ENCODE results near the gene SNTA1.
A peak's percentile ranks its signal among the peaks of the same experiment; 100 is the strongest.

The SNTA1 gene

DNA sequence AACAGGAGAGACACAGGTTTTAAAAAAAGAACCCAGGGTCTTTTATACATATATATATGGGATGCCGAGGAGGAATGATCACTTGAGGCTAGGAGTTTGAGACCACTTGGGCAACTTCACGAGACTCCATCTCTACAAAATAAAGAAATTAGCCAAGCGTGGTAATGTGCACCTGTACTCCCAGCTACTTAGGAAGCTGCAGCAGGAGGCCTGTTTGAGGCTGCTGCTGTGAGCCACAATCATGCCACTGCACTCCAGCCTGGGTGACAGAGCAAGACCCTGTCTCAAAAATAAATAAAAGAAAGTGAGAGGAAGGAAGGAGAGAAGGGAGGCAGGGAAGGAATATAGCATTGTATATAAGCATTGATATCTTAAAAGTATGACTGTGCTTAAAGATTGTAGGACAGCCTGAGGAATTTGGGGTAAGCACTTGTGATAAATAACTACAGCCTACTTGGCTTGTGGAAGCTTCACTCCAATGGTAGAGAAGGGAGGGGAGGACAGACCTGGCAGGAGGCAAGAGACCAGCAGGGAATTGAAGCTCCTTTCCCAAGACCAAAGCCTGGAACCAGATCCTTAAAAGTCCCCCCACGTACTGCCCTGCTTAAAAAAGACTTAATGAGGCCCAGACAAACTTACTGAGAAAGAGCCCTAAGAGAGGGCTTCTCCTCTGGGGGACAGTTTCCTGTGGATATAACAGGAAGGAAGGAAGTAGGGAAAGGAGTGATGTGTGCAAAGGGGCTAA is 2.5 kb upstream of the SNTA1 start:
- Histone ChIP-seq H3K4me3 (replicated peaks; ENCODE audit: insufficient read depth, low read length) (no peak overlapping the region), H3K27me3 (ENCODE audit: insufficient read depth, poor library complexity, severe bottlenecking) (peaks cover 5% of the 10 kb centered on the region), H3K27ac (replicated peaks) (no peak overlapping the region)
- no peak for TF ChIP-seq GABPA (IDR thresholded peaks at IDR 0.05; ENCODE audit: low read depth)
- TF ChIP-seq, protein P1, sequence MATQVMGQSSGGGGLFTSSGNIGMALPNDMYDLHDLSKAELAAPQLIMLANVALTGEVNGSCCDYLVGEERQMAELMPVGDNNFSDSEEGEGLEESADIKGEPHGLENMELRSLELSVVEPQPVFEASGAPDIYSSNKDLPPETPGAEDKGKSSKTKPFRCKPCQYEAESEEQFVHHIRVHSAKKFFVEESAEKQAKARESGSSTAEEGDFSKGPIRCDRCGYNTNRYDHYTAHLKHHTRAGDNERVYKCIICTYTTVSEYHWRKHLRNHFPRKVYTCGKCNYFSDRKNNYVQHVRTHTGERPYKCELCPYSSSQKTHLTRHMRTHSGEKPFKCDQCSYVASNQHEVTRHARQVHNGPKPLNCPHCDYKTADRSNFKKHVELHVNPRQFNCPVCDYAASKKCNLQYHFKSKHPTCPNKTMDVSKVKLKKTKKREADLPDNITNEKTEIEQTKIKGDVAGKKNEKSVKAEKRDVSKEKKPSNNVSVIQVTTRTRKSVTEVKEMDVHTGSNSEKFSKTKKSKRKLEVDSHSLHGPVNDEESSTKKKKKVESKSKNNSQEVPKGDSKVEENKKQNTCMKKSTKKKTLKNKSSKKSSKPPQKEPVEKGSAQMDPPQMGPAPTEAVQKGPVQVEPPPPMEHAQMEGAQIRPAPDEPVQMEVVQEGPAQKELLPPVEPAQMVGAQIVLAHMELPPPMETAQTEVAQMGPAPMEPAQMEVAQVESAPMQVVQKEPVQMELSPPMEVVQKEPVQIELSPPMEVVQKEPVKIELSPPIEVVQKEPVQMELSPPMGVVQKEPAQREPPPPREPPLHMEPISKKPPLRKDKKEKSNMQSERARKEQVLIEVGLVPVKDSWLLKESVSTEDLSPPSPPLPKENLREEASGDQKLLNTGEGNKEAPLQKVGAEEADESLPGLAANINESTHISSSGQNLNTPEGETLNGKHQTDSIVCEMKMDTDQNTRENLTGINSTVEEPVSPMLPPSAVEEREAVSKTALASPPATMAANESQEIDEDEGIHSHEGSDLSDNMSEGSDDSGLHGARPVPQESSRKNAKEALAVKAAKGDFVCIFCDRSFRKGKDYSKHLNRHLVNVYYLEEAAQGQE (IDR thresholded peaks at IDR 0.05; ENCODE audit: insufficient replicate concordance, low read depth), result no peak
- TF ChIP-seq POLR2AphosphoS5 (IDR thresholded peaks at IDR 0.05; ENCODE audit: low read depth), result no peak
- TF ChIP-seq, protein P2, sequence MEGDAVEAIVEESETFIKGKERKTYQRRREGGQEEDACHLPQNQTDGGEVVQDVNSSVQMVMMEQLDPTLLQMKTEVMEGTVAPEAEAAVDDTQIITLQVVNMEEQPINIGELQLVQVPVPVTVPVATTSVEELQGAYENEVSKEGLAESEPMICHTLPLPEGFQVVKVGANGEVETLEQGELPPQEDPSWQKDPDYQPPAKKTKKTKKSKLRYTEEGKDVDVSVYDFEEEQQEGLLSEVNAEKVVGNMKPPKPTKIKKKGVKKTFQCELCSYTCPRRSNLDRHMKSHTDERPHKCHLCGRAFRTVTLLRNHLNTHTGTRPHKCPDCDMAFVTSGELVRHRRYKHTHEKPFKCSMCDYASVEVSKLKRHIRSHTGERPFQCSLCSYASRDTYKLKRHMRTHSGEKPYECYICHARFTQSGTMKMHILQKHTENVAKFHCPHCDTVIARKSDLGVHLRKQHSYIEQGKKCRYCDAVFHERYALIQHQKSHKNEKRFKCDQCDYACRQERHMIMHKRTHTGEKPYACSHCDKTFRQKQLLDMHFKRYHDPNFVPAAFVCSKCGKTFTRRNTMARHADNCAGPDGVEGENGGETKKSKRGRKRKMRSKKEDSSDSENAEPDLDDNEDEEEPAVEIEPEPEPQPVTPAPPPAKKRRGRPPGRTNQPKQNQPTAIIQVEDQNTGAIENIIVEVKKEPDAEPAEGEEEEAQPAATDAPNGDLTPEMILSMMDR (IDR thresholded peaks at IDR 0.05; ENCODE audit: insufficient read depth, low read length), result no peak
- TF ChIP-seq SPI1 (IDR thresholded peaks at IDR 0.05; ENCODE audit: borderline replicate concordance, low read depth), result no peak
- no peak for DNase-seq (ENCODE audit: low read depth in 1 of 2, low spot score in 1 of 2)

DNA sequence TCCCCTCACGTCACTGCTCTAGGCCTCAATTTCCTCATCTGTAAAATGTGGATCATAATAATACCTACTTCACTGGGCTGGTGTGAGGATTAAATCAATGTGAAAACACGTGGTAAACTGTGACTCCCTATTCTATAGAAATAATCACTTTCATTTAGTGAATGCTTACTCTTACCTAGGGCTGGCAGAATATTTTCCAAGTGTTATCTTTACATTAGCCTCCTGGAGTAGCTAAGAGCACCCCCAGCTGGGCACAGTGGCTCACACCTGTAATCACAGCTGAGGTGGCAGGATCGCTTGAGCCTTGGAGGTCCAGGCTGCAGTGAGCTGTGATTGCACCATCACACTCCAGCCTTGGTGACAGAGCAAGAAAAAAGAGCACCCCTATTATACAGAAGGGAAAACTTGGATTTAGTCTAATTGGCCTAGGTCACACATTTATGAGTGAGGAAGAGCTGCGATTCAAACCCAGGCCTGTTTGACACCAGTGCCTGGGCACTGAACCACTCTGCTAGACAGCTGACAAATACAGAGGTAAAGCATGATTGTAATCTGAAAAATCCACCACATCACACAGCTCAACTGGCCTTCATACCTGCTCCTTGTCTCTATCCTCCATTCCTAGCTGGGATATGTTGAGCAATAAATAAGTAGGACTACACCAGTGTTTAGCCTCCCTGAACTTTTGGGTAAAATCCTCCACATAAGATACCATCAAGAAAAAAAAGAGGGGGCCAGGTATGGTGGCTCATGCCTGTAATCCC is 1.4 kb upstream of the SNTA1 start:
- DNase-seq (ENCODE audit: low read depth in 1 of 2, low spot score in 1 of 2), result no peak
- Histone ChIP-seq H3K27me3 (ENCODE audit: insufficient read depth, poor library complexity, severe bottlenecking) (peaks cover 5% of the 10 kb centered on the region), H3K4me3 (replicated peaks; ENCODE audit: insufficient read depth, low read length) (no peak overlapping the region), H3K27ac (replicated peaks) (no peak overlapping the region)
- TF ChIP-seq GABPA (IDR thresholded peaks at IDR 0.05; ENCODE audit: low read depth), result no peak
- TF ChIP-seq, protein P2 (IDR thresholded peaks at IDR 0.05; ENCODE audit: insufficient read depth, low read length), result no peak
- TF ChIP-seq, protein P1 (IDR thresholded peaks at IDR 0.05; ENCODE audit: insufficient replicate concordance, low read depth), result no peak
- TF ChIP-seq POLR2AphosphoS5 (IDR thresholded peaks at IDR 0.05; ENCODE audit: low read depth), result no peak
- TF ChIP-seq SPI1 (IDR thresholded peaks at IDR 0.05; ENCODE audit: borderline replicate concordance, low read depth), result no peak

DNA sequence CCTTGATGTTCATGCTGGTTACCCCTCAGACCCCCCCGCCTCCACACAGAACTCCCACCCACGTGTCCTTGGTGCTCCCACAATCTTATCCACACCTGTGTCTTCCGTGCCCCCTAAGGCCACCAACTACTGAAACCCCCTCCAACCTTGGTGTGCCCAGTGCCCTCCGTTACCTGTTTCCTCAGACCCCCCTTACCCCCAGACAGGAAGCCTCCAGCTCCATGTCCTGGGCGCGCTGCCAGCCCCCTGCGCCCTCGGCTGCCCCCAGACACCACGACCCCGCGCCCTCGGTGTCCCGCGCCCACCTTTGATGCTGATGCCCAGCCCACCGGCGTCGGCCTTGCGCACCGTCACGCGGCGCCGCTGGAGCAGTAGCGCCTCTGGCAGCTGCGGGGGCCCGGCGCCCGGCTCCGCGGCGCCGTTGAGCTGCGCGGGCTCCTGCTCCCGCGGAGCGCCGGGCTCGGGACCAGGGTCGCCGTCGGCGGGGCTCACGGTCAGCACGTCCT is 504 bp downstream of the SNTA1 start:
- DNase-seq (ENCODE audit: low read depth in 1 of 2, low spot score in 1 of 2), result no peak
- Histone ChIP-seq H3K4me3 (replicated peaks; ENCODE audit: insufficient read depth, low read length) (peak overlapping the region; percentile 84), H3K27ac (replicated peaks) (no peak overlapping the region)

More for the DNA sequence above, 504 bp downstream of the SNTA1 start:
- H3K27me3 ChIP-seq (ENCODE audit: insufficient read depth, poor library complexity, severe bottlenecking), result peaks cover 5% of the 10 kb centered on the region
- no peak for TF ChIP-seq POLR2AphosphoS5 (IDR thresholded peaks at IDR 0.05; ENCODE audit: low read depth)
- TF ChIP-seq SPI1 (IDR thresholded peaks at IDR 0.05; ENCODE audit: borderline replicate concordance, low read depth), result no peak
- TF ChIP-seq, protein P1 (IDR thresholded peaks at IDR 0.05; ENCODE audit: insufficient replicate concordance, low read depth), result no peak
- no peak for TF ChIP-seq GABPA (IDR thresholded peaks at IDR 0.05; ENCODE audit: low read depth)
- TF ChIP-seq, protein P2 (IDR thresholded peaks at IDR 0.05; ENCODE audit: insufficient read depth, low read length), result no peak

Measured in HL-60 (cell line).